GM18907 (cell line): ENCODE data around the gene TM9SF4.
"Not testable (repeated sequence)": the region's sequence is repeated elsewhere in the genome, so short reads cannot be mapped to it uniquely, and the experiment has no call there.

ENCODE experiments used
- ATAC-seq: cut with Tn5 transposase; IDR thresholded peaks from one replicate; pipeline ENCODE4 v1.9.1; 2021; ENCODE audit warnings: mild to moderate bottlenecking, moderate library complexity; ENCODE audit not compliant: unreplicated experiment

TM9SF4 gene

GRCh38 chr20:32186506-32186905 is 77.0 kb downstream of the TM9SF4 start:
- ATAC-seq = no peak

DNA sequence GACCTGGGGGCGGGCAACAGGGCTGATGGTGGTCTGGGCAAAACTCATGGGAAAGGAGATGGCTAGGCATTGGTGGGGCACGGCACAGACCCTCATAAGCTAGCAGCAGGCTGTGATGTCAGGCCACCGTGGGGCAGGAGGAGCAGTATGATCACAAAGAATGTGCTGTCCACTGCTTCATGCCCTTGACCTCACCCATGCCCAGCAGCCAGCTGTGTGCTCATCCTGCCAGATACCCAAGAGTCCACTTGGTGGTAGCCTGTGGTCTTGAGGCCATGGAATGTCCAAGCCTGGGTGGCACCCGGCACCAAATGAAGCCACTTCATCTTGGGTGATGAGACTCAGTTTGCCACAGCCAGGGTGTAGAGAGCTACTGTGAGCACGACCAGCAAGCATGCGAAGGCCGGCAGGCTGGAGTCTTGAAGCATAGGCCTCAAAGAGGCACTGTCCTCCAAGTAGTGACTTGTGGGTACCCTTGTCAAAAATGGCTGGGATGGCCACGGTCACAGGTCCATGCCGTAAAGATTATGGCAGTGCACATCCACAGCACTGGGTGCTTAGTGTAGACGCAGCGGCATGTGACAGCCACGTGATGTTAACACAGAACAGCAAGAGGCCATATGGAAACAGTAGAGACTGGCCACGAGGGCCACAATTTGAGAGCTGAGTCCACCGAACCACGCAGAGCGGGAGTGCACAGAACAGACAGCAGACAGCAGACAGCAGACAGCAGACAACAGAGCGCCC is 79.0 kb downstream of the TM9SF4 start:
- no peak for ATAC-seq

DNA sequence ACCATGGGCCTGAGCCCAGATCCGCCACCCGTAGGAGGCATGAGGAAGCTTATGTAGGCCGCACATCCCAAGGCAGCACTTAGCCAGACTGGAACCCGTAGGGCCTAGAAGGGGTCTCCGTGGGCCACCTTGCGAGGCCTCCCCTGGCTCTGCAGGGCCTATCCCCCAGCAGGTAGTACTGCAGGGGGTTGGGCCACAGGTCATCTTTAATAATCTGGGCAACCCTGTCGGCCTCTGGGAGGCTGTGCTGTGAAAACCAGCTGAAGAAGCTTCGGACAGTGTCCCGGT is 79.6 kb downstream of the TM9SF4 start:
- no peak for ATAC-seq

GRCh38 chr20:32189691-32190615 is 80.4 kb downstream of the TM9SF4 start:
- no peak for ATAC-seq

DNA sequence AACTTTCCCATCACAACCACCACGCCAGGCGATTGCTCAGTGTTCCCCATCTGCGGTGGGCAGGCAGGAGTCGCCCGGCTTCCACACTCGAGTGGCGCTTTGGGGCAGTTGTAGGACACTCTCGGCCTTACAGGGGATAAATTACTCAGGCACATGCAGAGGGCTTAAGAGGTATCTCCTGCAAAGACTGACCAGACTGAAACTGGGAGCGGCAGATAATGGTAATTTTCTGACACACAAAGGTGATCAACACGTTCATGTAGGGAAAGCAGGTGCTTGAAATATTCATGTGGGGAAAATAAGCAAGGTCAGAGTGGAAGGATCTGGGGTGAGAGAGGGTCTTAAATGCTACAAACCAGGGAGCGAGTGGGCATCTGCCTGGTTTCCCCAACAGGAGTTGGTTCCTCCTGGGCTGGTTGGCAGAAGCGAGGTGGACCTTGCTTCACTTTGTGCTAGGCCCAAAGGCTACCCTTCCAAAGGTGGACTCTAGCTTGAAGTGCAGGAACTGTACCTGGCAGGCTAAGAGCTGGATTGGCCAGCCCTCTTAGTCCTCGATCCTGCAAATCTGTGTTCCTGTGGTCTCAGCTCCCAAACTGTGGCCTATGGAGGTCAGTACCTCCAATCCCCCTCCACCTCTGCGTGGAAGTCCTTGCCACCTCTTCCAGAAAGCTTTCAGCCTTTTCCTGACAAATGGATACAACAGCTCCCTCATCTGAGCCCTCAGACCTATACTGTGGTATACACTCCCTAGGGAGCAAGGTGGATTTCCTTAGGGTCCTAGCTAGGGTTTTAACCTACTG is 81.3 kb downstream of the TM9SF4 start:
- ATAC-seq = no peak

- no peak for ATAC-seq
These were observed 81.9 kb downstream of the TM9SF4 start for GRCh38 chr20:32191422-32191821.

GRCh38 chr20:32191873-32192272 is 82.4 kb downstream of the TM9SF4 start:
- ATAC-seq = no peak

DNA sequence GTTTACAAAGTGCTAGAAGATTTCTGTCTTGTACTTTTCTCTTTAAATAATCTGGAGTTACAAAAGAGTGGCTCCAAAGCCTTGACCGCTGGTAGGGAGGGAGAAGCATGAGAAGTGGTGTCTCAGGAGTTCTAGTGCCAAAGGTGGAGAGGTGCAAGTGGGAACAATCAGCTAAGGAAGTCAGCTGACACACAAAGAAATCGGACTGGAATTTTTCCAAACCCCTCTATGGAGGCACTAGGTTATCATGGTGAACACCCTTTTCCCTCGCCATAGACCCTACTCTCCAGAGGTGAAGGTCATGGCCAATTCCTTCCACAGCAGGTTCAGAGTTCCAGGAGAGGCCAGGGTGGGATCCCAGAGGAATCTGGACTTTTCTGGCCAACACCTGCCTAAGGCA is 83.2 kb downstream of the TM9SF4 start:
- ATAC-seq = no peak

DNA sequence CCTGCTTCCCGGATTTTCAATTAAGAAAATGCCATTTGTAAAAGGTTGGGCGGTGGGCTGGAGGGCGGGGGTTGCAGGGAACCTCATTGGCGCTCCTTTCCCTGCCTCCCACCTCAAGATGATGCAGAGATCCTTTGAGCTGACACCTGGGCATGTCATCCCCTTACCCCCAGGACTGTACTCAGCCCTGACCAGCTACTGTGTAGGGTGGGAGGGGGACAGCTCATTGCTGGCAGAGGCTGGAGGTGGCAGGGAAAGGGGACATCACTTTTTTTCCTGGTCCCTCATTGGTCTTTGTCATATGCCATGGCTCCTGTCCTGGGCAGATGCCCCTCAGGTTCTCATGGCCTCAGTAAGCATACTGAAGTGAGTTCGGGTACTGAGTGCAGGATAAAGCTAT is 83.8 kb downstream of the TM9SF4 start:
- not testable (repeated sequence) for ATAC-seq

- ATAC-seq = no peak
These were observed 84.5 kb downstream of the TM9SF4 start for GRCh38 chr20:32193996-32194395.

GRCh38 chr20:32195581-32195980 is 86.1 kb downstream of the TM9SF4 start:
- no peak for ATAC-seq

- ATAC-seq = not testable (repeated sequence)
These were observed 87.1 kb downstream of the TM9SF4 start for GRCh38 chr20:32196613-32197012.

DNA sequence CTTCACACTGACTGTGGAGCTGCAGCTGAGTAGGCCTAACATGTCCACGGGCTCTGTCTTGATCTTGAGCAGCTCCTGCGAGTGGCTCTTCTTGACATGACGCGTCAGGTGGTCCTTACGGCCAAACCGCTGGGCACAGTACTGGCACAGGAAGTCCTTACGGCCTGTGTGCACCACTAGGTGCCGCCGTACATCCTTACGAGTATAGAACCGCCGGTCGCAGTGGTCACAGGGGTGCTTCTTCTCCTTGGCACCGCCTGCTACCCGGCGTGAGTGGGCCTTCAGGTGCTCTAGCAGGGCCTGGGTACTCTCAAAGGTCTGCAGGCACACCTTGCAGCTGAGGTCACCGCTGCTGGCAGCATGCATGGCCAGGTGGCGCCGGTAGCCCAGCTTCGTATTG is 87.6 kb downstream of the TM9SF4 start:
- not testable (repeated sequence) for ATAC-seq

DNA sequence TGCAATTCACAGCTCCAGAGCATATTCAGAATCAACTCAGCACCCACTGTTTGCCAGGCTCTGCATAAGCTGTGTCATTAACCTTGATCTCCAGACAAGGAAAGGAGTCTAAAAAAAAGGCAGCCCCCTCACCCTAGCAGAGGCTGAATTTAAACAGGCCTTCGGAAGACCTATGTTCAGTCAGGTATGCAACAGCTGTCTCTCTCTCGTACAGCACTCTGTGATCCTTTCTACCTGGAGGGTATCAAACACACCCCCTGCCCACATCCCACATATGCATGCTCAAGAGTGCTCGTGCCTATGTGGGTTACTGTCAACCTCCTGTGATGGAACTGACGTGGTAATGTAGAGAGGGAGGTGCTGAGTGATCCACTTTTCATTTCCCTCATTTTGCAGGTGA is 89.5 kb downstream of the TM9SF4 start:
- ATAC-seq = no peak

GRCh38 chr20:32201296-32201976 is 91.9 kb downstream of the TM9SF4 start:
- ATAC-seq = no peak

DNA sequence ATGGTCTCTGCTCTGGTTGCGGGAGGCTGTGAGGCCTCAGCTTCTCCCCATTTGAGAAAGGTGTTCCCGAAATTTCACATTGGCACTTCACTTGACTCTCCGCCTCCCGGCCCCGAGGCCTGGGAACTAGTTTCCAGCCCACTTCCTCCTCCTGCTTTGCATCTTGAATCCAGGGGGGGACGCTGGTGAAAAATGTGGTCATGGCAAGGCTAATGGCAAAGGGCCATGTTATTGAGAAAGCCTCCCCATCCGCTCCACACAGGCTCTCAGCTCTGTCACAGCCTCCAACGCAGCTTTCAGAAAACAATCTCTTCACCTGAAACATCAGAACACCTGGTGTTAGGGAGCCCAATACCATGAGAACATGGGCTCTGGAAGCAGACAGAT is 92.5 kb downstream of the TM9SF4 start:
- ATAC-seq = no peak

DNA sequence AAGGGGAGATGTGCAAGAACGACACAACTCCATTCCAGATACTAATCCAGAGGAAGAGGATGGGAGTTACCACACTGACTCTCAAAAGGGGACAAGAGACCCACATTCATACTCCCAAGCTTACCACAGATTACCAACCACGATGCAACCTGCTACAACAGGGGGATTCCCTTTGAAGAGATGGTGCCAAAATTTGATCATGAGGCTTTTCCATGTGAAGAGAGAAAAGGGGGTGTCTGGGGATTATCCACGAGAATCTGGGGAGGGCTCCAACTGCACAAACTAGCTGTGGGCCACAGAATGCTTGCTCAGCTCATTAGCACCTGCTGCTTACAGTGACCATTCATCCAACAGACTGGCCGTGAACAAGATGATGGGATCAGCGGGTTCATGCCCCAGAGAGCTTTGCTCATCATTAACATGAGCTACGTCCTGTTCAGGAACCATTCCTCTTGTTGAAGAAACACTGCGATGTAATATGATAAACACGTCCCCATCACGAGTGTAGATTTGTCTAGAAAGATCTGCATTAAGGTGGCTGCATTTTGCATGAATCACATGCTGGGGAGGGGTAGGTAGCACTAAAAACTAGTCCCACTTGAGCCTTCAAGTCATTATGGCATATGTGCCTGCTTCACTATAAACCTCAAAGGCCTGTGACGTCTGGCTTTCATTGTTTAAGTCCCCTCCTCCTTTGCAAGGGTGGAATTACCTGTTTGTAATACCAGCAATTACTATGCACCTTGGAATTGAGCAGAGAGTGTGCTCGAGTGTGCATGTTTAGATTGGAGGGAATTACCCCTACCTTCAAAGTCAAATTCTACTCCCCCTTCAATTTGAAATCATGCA is 94.1 kb downstream of the TM9SF4 start:
- no peak for ATAC-seq

DNA sequence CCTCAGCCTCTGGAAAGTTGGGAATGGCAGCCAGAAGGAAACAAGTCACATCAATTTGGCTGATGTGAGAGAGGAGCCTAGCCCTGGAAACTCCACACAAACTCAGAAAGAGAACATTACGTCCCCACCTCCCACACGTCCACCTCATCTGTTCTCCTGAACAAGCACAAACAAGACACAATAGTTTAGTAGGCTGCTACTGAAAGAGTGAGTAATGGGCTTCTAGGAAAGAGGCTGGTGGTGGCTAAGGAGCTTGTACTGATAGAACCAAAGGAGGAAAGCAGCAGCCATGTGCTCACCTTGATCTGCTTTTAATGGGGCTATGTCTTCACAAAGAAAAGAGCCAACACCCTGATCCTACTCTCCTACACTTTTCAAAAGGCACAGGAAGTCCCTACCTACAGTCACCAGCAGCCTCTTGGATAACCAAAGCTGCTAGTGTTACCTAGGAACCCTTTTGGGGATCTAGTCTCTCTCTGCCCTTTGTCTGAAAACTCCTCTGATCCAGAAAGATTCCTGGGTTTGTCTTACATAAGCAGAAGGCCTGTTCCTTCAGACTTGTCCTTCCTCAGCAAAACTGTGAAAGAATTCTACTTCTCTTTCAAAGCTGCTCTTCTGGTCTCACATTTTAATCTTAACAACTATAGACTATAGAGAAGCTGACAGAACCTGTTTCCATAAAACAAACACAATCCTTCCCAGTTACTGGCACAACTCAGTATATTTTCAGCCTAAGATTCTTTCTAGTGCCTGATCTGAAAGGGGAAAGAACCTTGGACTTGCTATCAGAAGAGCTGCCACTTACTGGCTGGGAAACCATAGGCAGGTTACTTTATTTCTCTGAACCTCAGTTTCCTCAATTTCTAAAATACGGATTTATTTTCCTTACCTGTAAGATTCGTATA is 94.9 kb downstream of the TM9SF4 start:
- no peak for ATAC-seq
